Activated naive CD8-positive, alpha-beta T cell treated with anti-CD3 and anti-CD28 coated beads, Interleukin-2, amount 10 ng/mL, durations not matched to agents 7 days and 5 days (primary cell): ENCODE results near the gene NIPBL. TPM values are rescaled to one million over a fixed set of nuclear protein-coding genes. Genes with fewer than 3 reads are reported as not detected.
"Not testable (repeated sequence)": the region's sequence is repeated elsewhere in the genome, so short reads cannot be mapped to it uniquely, and the experiment has no call there.

Experiments
- ATAC-seq: fragments of 150-1000 bp; cut with Tn5 transposase; one replicate; pipeline ENCODE4 v1.10.0; 2021; ENCODE audit warnings: low read depth, moderate library complexity
- POLR2A ChIA-PET: fragments of 350-600 bp; sonication (Branson Sonifier 250); formaldehyde crosslinking; loops from one replicate; lab custom pipeline; 2021; ENCODE audit warnings: antibody characterized with exemption; lab: Charles Lee
- DNase-seq: peaks from one replicate; pipeline ENCODE4 v3.0.0; 2021
- H3K27ac Mint-ChIP-seq: one replicate; pipeline ENCODE4 v1.8.0; 2022; ENCODE audit warnings: mild to moderate bottlenecking, mixed read lengths
- H3K27me3 Mint-ChIP-seq: one replicate; pipeline ENCODE4 v1.8.0; 2022; ENCODE audit warnings: mild to moderate bottlenecking, moderate library complexity, mixed read lengths
- H3K36me3 Mint-ChIP-seq: one replicate; pipeline ENCODE4 v1.8.0; 2021; ENCODE audit warnings: mild to moderate bottlenecking, mixed read lengths
- H3K4me1 Mint-ChIP-seq: one replicate; pipeline ENCODE4 v1.8.0; 2021; ENCODE audit warnings: mixed read lengths
- H3K4me3 Mint-ChIP-seq: one replicate; pipeline ENCODE4 v1.8.0; 2022; ENCODE audit warnings: mild to moderate bottlenecking, moderate library complexity, mixed read lengths
- H3K9me3 Mint-ChIP-seq: one replicate; pipeline ENCODE4 v1.8.0; 2021; ENCODE audit warnings: mixed read lengths
- total RNA-seq, 2 experiments: library from RNA; stranded (reverse); gene quantifications; one replicate each; pipeline ENCODE4 v1.2.3, GENCODE V29; 2021

Gene NIPBL
- total RNA-seq, 2 experiments from 2014 or later: 70.3 to 77.7 TPM

- POLR2A ChIA-PET: no interaction called here
- Mint-ChIP-seq H3K9me3 (no peaks in the 10 kb centered on the region), H3K36me3 (peaks cover 28% of the 10 kb centered on the region), H3K4me3 (no peak overlapping the region), H3K27ac (no peak overlapping the region), H3K4me1 (peaks cover 6% of the 10 kb centered on the region), H3K27me3 (no peaks in the 10 kb centered on the region)
- DNase-seq (no peak), ATAC-seq (no peak)
Measured at GRCh38 chr5:37054391-37054790, 177.8 kb downstream of the NIPBL start.

GRCh38 chr5:37055383-37055990 lies 178.9 kb downstream of the NIPBL start:
- Mint-ChIP-seq H3K4me1 (peaks cover 6% of the 10 kb centered on the region), H3K27me3 (no peaks in the 10 kb centered on the region), H3K36me3 (peaks cover 30% of the 10 kb centered on the region), H3K9me3 (no peaks in the 10 kb centered on the region), H3K4me3 (no peak overlapping the region), H3K27ac (no peak overlapping the region)
- POLR2A ChIA-PET: no interaction called here
- DNase-seq: no peak
- no peak for ATAC-seq

GRCh38 chr5:37056762-37057161 lies 180.2 kb downstream of the NIPBL start:
- no peak for DNase-seq
- H3K36me3 Mint-ChIP-seq: peaks cover 28% of the 10 kb centered on the region

GRCh38 chr5:37060030-37060429 lies 183.5 kb downstream of the NIPBL start:
- H3K4me1 Mint-ChIP-seq: peaks cover 6% of the 10 kb centered on the region
- H3K36me3 Mint-ChIP-seq: peaks cover 23% of the 10 kb centered on the region
- POLR2A ChIA-PET: no interaction called here

More at GRCh38 chr5:37056762-37057161, 180.2 kb downstream of the NIPBL start:
- POLR2A ChIA-PET: no interaction called here
- H3K27ac Mint-ChIP-seq: no peak overlapping the region
- no peaks in the 10 kb centered on the region for H3K9me3 Mint-ChIP-seq
- H3K4me3 Mint-ChIP-seq: no peak overlapping the region
- H3K27me3 Mint-ChIP-seq: no peaks in the 10 kb centered on the region
- H3K4me1 Mint-ChIP-seq: peaks cover 6% of the 10 kb centered on the region
- no peak for ATAC-seq

GRCh38 chr5:37063739-37064138 lies 187.2 kb downstream of the NIPBL start:
- Mint-ChIP-seq H3K9me3 (no peaks in the 10 kb centered on the region), H3K4me1 (no peaks in the 10 kb centered on the region), H3K4me3 (no peak overlapping the region), H3K27ac (no peak overlapping the region), H3K36me3 (peaks cover 20% of the 10 kb centered on the region), H3K27me3 (no peaks in the 10 kb centered on the region)
- ATAC-seq (no peak), DNase-seq (no peak)
- POLR2A ChIA-PET: no interaction called here

More at GRCh38 chr5:37060030-37060429, 183.5 kb downstream of the NIPBL start:
- ATAC-seq (no peak), DNase-seq (no peak)
- H3K27ac Mint-ChIP-seq: no peak overlapping the region
- no peak overlapping the region for H3K4me3 Mint-ChIP-seq
- no peaks in the 10 kb centered on the region for H3K9me3 Mint-ChIP-seq
- H3K27me3 Mint-ChIP-seq: no peaks in the 10 kb centered on the region

GRCh38 chr5:37064442-37064841 lies 187.9 kb downstream of the NIPBL start:
- no peak overlapping the region for H3K27ac Mint-ChIP-seq
- H3K4me1 Mint-ChIP-seq: no peaks in the 10 kb centered on the region
- DNase-seq (no peak), ATAC-seq (no peak)
- no peaks in the 10 kb centered on the region for H3K27me3 Mint-ChIP-seq
- H3K4me3 Mint-ChIP-seq: no peak overlapping the region
- H3K9me3 Mint-ChIP-seq: no peaks in the 10 kb centered on the region
- POLR2A ChIA-PET: no interaction called here
- H3K36me3 Mint-ChIP-seq: peaks cover 18% of the 10 kb centered on the region

- POLR2A ChIA-PET: interaction anchor here (0.9 kb wide), 1 partner anchor 42 kb away, joined by 3 read pairs; no protein-coding TSS in a partner anchor
- DNase-seq (no peak), ATAC-seq (no peak)
- no peaks in the 10 kb centered on the region for H3K4me1 Mint-ChIP-seq
- no peaks in the 10 kb centered on the region for H3K9me3 Mint-ChIP-seq
- H3K27me3 Mint-ChIP-seq: no peaks in the 10 kb centered on the region
- no peak overlapping the region for H3K27ac Mint-ChIP-seq
- H3K4me3 Mint-ChIP-seq: no peak overlapping the region
- peaks cover 1% of the 10 kb centered on the region for H3K36me3 Mint-ChIP-seq
Measured at GRCh38 chr5:37071487-37071886, 194.9 kb downstream of the NIPBL start.

- peaks cover 1% of the 10 kb centered on the region for H3K36me3 Mint-ChIP-seq
Measured at GRCh38 chr5:37071901-37072581, 195.5 kb downstream of the NIPBL start.

GRCh38 chr5:37075399-37075950 lies 198.9 kb downstream of the NIPBL start:
- no peak for ATAC-seq

More at GRCh38 chr5:37071901-37072581, 195.5 kb downstream of the NIPBL start:
- ATAC-seq (no peak), DNase-seq (no peak)
- Mint-ChIP-seq H3K27me3 (no peaks in the 10 kb centered on the region), H3K4me1 (no peaks in the 10 kb centered on the region), H3K27ac (no peak overlapping the region), H3K4me3 (no peak overlapping the region), H3K9me3 (no peaks in the 10 kb centered on the region)
- POLR2A ChIA-PET: interaction anchor here (0.9 kb wide), 1 partner anchor 41 kb away, joined by 3 read pairs; no protein-coding TSS in a partner anchor

GRCh38 chr5:37077146-37077545 lies 200.6 kb downstream of the NIPBL start:
- no peak for DNase-seq
- POLR2A ChIA-PET: no interaction called here
- H3K27me3 Mint-ChIP-seq: no peaks in the 10 kb centered on the region
- no peaks in the 10 kb centered on the region for H3K4me1 Mint-ChIP-seq
- no peak overlapping the region for H3K27ac Mint-ChIP-seq
- H3K36me3 Mint-ChIP-seq: peaks cover 19% of the 10 kb centered on the region
- no peak overlapping the region for H3K4me3 Mint-ChIP-seq
- H3K9me3 Mint-ChIP-seq: no peaks in the 10 kb centered on the region
- no peak for ATAC-seq

More at GRCh38 chr5:37075399-37075950, 198.9 kb downstream of the NIPBL start:
- Mint-ChIP-seq H3K4me1 (no peaks in the 10 kb centered on the region), H3K27ac (no peak overlapping the region), H3K27me3 (no peaks in the 10 kb centered on the region), H3K4me3 (no peak overlapping the region), H3K9me3 (no peaks in the 10 kb centered on the region), H3K36me3 (peaks cover 16% of the 10 kb centered on the region)
- POLR2A ChIA-PET: interaction anchor here (0.5 kb wide), 1 partner anchor 33 kb away, joined by 5 read pairs; no protein-coding TSS in a partner anchor
- no peak for DNase-seq

- ATAC-seq (no peak), DNase-seq (no peak)
- Mint-ChIP-seq H3K4me3 (no peak overlapping the region), H3K4me1 (no peaks in the 10 kb centered on the region), H3K27ac (no peak overlapping the region), H3K36me3 (peaks cover 41% of the 10 kb centered on the region), H3K9me3 (peaks cover 2% of the 10 kb centered on the region), H3K27me3 (no peaks in the 10 kb centered on the region)
- POLR2A ChIA-PET: no interaction called here
Measured at GRCh38 chr5:37080697-37081096, 204.1 kb downstream of the NIPBL start.

GRCh38 chr5:37082977-37083376 lies 206.4 kb downstream of the NIPBL start:
- H3K27ac Mint-ChIP-seq, H3K9me3 Mint-ChIP-seq, ATAC-seq, DNase-seq, H3K4me1 Mint-ChIP-seq, H3K4me3 Mint-ChIP-seq, H3K27me3 Mint-ChIP-seq: not testable (repeated sequence)
- POLR2A ChIA-PET: interaction anchor here (1.2 kb wide), 1 partner anchor 37 kb away, joined by 3 read pairs; no protein-coding TSS in a partner anchor
- H3K36me3 Mint-ChIP-seq: peaks cover 48% of the 10 kb centered on the region

- H3K4me1 Mint-ChIP-seq, H3K27ac Mint-ChIP-seq, H3K9me3 Mint-ChIP-seq, H3K27me3 Mint-ChIP-seq, H3K4me3 Mint-ChIP-seq, POLR2A ChIA-PET, DNase-seq, ATAC-seq: not testable (repeated sequence)
- peaks cover 32% of the 10 kb centered on the region for H3K36me3 Mint-ChIP-seq
Measured at GRCh38 chr5:37086026-37086425, 209.5 kb downstream of the NIPBL start.
